ENCODE results near the gene PHLDA3.

PHLDA3 gene

GRCh38 chr1:201499795-201500669, 31.0 kb upstream of the PHLDA3 start:
- no peak overlapping the region for H3K27ac ChIP-seq (replicated peaks)
- H3K4me3 ChIP-seq (replicated peaks; ENCODE audit: insufficient read depth, low read length) = no peak overlapping the region
- no peak for TF ChIP-seq REST (IDR thresholded peaks at IDR 0.05; ENCODE audit: insufficient replicate concordance, low read depth)
- TF ChIP-seq SPI1 (IDR thresholded peaks at IDR 0.05; ENCODE audit: borderline replicate concordance, low read depth) = no peak
- H3K27me3 ChIP-seq (ENCODE audit: insufficient read depth, poor library complexity, severe bottlenecking) = no peaks in the 10 kb centered on the region
- no peak for DNase-seq (ENCODE audit: low read depth in 1 of 2, low spot score in 1 of 2)

- DNase-seq (ENCODE audit: low read depth in 1 of 2, low spot score in 1 of 2) = no peak
These were observed 30.2 kb upstream of the PHLDA3 start for GRCh38 chr1:201499191-201499590.

GRCh38 chr1:201498621-201499020, 29.6 kb upstream of the PHLDA3 start:
- H3K27ac ChIP-seq (replicated peaks) = no peak overlapping the region
- no peaks in the 10 kb centered on the region for H3K27me3 ChIP-seq (ENCODE audit: insufficient read depth, poor library complexity, severe bottlenecking)
- TF ChIP-seq REST (IDR thresholded peaks at IDR 0.05; ENCODE audit: insufficient replicate concordance, low read depth) (no peak), POLR2AphosphoS5 (IDR thresholded peaks at IDR 0.05; ENCODE audit: low read depth) (no peak), SPI1 (IDR thresholded peaks at IDR 0.05; ENCODE audit: borderline replicate concordance, low read depth) (no peak), GABPA (IDR thresholded peaks at IDR 0.05; ENCODE audit: low read depth) (no peak), CTCF (IDR thresholded peaks at IDR 0.05; ENCODE audit: insufficient read depth, low read length) (no peak)
- no peak for DNase-seq (ENCODE audit: low read depth in 1 of 2, low spot score in 1 of 2)
- H3K4me3 ChIP-seq (replicated peaks; ENCODE audit: insufficient read depth, low read length) = no peak overlapping the region

More at GRCh38 chr1:201499191-201499590, 30.2 kb upstream of the PHLDA3 start:
- TF ChIP-seq POLR2AphosphoS5 (IDR thresholded peaks at IDR 0.05; ENCODE audit: low read depth) (no peak), REST (IDR thresholded peaks at IDR 0.05; ENCODE audit: insufficient replicate concordance, low read depth) (no peak), CTCF (IDR thresholded peaks at IDR 0.05; ENCODE audit: insufficient read depth, low read length) (no peak), GABPA (IDR thresholded peaks at IDR 0.05; ENCODE audit: low read depth) (no peak), SPI1 (IDR thresholded peaks at IDR 0.05; ENCODE audit: borderline replicate concordance, low read depth) (no peak)
- H3K27me3 ChIP-seq (ENCODE audit: insufficient read depth, poor library complexity, severe bottlenecking) = no peaks in the 10 kb centered on the region
- H3K4me3 ChIP-seq (replicated peaks; ENCODE audit: insufficient read depth, low read length) = no peak overlapping the region
- H3K27ac ChIP-seq (replicated peaks) = no peak overlapping the region

All from HL-60 (cell line).